ENCODE measurements around the gene CNTNAP2.

CNTNAP2 gene

DNA sequence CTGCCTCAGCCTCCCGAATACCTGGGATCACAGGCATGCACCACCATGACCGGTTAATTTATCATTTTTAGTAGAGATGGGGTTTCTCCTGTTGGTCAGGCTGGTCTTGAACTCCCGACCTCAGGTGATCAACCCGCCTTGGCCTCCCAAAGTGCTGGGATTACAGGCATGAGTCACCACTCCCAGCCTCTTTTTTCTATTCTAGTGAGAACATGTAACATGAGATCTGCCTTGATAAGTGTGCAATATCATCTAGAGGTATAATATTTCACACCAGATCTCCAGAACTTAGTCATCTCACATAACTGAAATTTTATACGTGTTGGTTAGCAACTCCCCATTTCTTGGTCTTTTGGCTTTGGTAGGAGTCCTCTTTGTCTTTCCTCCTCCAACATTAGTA is 656.9 kb downstream of the CNTNAP2 start:
- no peak for DNase-seq (ENCODE audit: low spot score)

GRCh38 chr7:146781352-146782116 is 664.9 kb downstream of the CNTNAP2 start:
- DNase-seq (ENCODE audit: low spot score) = no peak

- no peak for DNase-seq (ENCODE audit: low spot score)
Measured at GRCh38 chr7:146787266-146787665, 670.7 kb downstream of the CNTNAP2 start.

DNA sequence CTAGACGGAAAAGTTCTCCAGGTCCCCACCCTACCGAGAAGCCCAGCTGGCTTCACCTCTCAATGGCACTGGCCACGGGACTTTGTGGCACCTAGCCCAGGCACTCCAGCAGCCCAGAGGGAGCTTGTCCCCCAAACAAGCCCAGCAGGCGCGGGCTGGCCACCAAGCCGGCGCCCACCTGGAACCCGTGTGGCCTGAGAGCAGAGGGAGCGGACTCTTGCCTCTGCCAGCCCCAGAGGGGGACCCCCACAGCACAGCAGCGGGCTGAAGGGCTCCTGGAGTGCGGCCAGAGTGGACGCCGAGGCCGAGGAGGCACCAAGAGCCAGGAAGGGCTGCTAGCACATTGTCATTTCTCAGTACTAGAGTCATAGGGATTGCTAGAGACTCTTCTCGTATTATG is 671.4 kb downstream of the CNTNAP2 start:
- DNase-seq (ENCODE audit: low spot score) = no peak

DNA sequence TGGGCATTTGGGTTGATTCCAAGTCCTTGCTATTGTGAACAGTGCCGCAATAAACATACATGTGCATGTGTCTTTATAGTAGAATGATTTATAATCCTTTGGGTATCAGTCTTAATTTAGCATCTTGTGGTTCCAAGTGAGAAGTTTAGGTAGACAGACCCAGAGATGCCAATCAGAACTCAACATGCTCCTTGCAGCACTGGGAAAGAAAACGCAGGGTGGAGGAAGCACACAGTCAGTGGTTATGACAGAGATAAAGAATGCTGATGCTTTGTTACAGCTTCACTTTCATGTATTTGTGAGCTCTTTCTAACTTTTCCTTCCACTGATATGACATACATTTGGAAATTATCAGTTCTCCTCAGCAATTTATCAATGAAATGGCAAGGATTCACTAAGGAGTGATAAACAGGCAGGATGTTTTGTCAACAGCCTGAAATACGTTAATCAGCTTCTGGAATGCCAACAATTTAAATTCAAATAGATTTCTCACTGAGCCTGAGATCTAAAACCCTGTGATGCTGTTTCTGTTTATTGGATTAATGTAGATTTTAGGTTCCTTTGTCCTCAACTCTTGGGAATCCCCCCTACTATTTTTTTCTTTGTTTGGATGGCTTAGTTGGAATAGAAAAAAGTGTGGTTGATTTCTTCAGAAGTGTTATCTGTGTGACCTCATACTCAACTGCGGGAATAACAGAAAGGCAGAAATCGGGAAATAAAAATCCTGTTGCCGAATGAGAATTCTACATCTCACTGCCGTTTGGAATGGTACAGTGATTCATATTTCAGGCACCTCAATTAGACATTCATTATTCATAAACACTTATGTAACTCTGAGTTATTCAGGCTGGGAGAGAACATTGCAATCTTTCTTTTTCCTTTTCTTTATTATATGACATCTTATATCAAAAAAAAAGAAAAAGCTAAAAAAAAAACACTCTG is 675.0 kb downstream of the CNTNAP2 start:
- DNase-seq (ENCODE audit: low spot score) = no peak

DNA sequence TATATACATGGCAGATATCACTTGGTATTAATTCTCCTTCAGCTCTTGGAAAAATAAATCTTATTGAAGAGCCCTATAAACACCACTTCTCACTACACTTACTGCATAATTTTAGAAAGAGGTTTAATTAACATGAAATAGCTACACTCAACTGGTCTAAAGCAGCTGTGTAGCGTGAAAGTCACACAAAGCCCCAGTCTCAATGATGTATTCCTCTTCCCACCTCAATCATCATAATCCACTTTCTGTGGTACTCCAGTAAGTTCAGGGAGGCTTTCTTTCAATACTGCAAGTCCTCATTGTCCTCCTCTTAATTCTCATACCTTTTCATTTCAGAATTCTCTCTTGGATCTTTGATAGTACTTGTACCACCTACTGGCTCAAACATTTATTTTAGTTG is 688.0 kb downstream of the CNTNAP2 start:
- DNase-seq (ENCODE audit: low spot score) = no peak

- DNase-seq (ENCODE audit: low spot score) = no peak
Measured at GRCh38 chr7:146805082-146805481, 688.5 kb downstream of the CNTNAP2 start.

DNA sequence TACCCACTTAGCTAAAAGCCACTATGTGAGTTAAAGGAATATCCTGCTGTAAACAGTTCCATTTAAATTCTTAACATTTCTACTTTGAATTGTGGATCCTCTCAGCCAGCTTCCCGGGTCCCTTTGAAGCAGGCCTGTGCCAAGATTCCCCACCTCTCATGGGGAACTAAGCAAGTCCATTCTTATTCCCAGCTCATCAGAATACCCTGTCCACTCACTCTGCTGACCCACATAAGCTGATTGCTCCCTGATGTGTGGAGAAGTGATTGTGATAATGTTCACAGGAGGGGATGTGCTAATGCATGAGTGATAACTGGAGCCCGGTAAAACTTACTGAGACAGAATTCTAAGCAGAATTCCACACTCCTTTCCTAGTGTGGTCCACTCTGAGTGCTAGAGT is 709.7 kb downstream of the CNTNAP2 start:
- no peak for DNase-seq (ENCODE audit: low spot score)

- no peak for DNase-seq (ENCODE audit: low spot score)
Measured at GRCh38 chr7:146830686-146831085, 714.1 kb downstream of the CNTNAP2 start.

DNA sequence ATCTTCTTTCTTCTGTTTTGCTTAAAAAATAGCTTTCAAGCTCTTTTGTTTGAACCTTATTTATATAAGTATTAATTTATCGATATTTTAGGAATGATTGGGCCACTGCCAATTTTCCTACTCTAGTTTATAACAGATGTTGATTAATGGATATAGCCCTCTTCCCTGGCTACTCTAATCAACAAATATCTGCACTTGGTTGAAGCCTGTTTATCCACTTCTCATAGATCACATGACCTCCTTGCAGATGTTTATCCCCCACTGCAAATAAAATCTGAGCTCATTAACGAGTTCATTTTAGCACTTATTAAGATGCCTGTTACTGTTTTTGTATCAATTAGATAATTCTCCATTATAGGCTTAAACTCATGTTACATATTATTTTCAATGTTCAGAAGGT is 715.3 kb downstream of the CNTNAP2 start:
- DNase-seq (ENCODE audit: low spot score) = no peak

DNA sequence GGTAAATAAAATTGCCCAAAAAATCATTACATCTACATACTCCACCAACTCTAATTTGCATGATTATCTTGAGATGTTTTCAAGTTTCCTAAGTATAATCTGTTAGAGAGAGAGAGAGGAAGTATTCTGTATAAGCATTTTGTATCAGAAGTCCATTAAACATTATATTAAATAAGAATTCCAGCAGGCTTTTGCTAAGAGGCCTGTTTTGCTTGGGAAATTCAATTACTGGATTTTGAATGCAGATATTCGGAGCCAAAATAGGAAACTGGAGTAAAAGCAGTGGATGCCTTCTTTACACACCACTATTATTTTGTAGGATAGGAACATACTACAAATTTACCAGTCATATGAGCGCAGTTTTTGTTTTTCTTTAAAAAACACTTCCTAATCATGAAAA is 727.8 kb downstream of the CNTNAP2 start:
- DNase-seq (ENCODE audit: low spot score) = no peak

DNA sequence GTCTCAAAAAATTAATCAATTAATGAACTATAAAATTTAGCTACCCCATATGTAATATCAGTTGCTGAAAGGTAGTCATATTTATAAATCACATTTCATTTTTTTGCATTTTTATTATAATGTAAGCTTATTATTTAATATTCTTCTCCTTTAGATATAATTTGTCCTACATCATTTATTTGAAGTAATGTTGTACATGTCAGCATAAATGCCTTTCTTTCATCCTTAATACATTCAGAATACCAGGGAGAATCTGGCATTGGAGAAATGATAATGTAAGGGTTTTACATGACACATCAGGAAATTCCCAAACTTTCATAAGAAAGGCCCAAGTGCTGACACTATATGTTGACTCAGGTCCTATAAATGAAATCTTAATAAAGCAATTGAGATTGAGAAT is 742.1 kb downstream of the CNTNAP2 start:
- DNase-seq (ENCODE audit: low spot score) = no peak

GRCh38 chr7:146861701-146862100 is 745.1 kb downstream of the CNTNAP2 start:
- no peak for DNase-seq (ENCODE audit: low spot score)

DNA sequence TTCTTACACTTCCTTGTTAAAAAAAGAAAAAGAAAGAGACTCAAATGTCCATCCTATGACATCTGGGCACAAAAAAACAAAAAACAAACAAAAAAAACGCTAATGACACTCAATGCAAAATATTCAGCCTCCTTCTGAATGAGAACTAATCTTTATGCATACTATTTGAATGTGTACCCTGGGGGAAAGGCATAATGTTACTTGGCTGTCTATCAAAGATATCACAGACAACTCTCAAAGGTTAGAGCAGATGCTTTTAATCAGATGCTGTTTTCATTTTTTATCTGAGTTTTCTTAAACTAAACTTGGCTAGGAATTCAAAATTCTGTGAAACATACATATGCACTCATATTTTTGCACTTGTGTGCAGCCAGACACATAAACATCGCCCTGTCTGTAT is 745.8 kb downstream of the CNTNAP2 start:
- no peak for DNase-seq (ENCODE audit: low spot score)

DNA sequence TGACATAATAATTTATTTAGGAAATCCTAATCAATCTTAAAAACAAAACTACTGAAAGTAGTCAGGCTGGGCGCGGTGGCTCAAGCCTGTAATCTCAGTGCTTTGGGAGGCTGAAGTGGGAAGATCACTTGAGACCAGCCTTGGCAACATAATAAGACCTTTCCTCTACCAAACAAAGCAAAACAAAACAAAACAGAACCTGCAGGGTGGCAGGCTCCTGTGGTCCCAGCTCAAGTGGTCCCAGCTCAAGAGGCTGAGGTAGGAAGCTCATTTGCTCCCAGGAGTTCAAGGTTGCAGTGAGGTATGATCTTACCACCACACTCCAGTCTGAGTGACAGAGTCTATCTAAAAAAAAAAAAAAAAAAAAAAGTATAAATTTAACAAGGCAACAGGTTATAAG is 748.0 kb downstream of the CNTNAP2 start:
- DNase-seq (ENCODE audit: low spot score) = no peak

DNA sequence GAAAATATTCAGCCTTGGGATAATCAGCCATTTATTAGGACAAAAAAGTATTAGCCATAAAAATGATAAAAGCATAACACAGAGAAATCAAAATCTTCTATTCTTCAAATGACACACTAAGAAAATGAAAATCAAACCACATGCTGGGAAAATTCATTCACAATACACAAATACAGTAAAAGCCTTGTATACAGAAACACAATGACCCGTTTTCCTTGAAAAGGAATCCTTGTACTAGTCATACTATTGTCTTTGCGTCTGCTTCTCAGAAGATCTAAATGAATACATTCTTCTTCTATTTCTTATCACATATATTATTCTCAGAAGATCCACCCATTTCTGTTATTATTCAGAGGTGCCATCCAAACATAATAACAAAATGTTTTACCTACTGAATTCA is 749.1 kb downstream of the CNTNAP2 start:
- DNase-seq (ENCODE audit: low spot score) = no peak

GRCh38 chr7:146874722-146875121 is 758.1 kb downstream of the CNTNAP2 start:
- DNase-seq (ENCODE audit: low spot score) = no peak

- DNase-seq (ENCODE audit: low spot score) = no peak
Measured at GRCh38 chr7:146875237-146875785, 758.7 kb downstream of the CNTNAP2 start.

DNA sequence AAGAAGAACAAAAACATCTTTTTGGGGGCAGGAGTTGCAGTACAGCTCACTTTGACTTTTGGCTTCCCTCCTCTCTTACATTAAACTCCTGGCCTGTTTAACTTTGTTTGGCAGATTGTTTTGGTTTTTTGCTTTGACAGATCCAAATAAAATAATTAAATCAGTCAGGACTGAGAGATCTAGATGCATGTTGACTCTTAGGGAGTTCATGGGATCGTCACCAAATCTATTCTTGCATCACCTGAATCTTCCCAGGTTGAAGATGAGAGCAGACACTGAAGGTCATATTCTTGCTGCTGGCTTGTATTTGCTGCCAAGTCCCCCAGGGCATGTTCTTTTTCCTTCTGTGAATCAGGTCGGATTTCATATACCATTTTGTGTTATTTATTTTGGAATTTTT is 759.4 kb downstream of the CNTNAP2 start:
- no peak for DNase-seq (ENCODE audit: low spot score)

DNA sequence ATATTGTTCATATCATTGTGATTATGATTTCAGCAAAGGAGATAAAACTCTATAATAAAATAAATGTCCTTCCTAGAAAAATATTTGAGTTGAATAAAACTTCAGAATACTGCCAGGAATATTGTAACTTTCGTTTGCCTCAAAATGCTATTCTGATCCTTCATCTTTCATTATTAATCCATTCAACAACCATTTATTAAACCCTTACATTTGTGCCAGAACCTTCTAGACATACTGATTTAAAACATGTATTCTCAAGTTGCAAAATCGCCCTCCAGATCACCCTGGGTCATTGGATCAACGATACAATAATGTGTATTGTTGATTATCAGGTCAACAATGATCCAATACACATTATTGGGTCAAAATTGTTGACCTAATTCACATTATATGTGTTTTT is 759.8 kb downstream of the CNTNAP2 start:
- no peak for DNase-seq (ENCODE audit: low spot score)

DNA sequence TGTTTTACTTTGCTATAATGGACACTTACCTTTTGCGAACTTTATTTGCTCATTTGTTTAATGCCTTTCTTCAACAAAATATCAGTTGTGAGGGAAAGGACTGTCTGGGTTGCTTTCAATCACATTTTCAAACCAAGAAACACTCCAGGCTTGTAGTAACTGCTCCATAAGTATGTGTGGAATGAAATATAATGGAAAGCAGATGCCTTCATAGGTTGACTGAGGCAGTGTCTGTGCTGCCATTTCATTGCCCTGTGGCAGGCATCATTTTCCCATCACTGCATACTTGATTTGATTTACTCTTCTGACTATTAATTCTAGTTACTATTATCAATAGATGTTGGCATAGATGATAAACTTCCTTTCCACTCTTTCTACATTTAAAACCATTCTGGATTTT is 762.3 kb downstream of the CNTNAP2 start:
- DNase-seq (ENCODE audit: low spot score) = no peak

DNA sequence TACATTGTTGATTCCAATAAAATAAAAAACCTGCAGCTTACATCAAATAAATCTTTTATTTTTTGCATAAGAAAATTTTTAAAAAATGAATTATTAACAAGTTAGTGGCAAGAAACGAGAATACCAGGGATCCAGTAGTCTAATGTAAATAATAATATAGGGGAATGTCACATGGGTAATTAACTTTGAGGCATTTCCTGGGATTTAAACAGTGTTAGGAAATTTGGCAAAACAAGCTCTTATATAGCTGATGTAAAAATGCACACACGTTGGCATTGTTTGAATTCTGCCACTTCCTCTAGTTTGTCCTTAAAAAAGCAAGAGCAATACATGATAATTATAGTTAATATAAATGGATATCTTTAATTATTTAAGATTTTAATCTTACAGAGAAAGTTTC is 768.6 kb downstream of the CNTNAP2 start:
- no peak for DNase-seq (ENCODE audit: low spot score)

Data from LoVo (cell line).